HepG2 (cell line): Measurements from ENCODE around the gene RPUSD4. TPM values are rescaled to one million over a fixed set of nuclear protein-coding genes. Genes with fewer than 3 reads are reported as not detected.

Source experiments
- AHR ChIP-seq: IDR thresholded peaks from 2 replicates; pipeline ENCODE4 v1.6.1; 2018; ENCODE audit warnings: missing genetic modification reagents, missing compliant biosample characterization
- ATF1 ChIP-seq: IDR thresholded peaks from 2 replicates; pipeline ENCODE4 v1.6.1; 2016; ENCODE audit warnings: mild to moderate bottlenecking, control low read depth
- HNRNPH1 ChIP-seq: fragments of 200-400 bp; formaldehyde crosslinking; optimal IDR thresholded peaks from 2 replicates; pipeline ENCODE3; 2017; ENCODE audit warnings: mild to moderate bottlenecking, low read depth, low read length
- JDP2 ChIP-seq: sonication (generic); formaldehyde crosslinking; IDR thresholded peaks from 2 replicates; pipeline ENCODE4 v1.8.1; 2022; ENCODE audit warnings: missing genetic modification reagents, borderline replicate concordance
- TP53 ChIP-seq: sonication (generic); formaldehyde crosslinking; conservative IDR thresholded peaks from 2 replicates; pipeline ENCODE4 v1.4.0; 2020; ENCODE audit warnings: missing genetic modification reagents
- ZBTB8A ChIP-seq: sonication (generic); formaldehyde crosslinking; IDR thresholded peaks from 2 replicates; pipeline ENCODE4 v1.4.0; 2020; ENCODE audit warnings: mild to moderate bottlenecking, low read depth, missing genetic modification reagents, borderline replicate concordance
- ZNF510 ChIP-seq: sonication (generic); formaldehyde crosslinking; IDR thresholded peaks from 2 replicates; pipeline ENCODE4 v1.4.0; 2020; ENCODE audit warnings: low read depth, mild to moderate bottlenecking, missing genetic modification reagents
- ZNF558 ChIP-seq: sonication (generic); formaldehyde crosslinking; IDR thresholded peaks from 2 replicates; pipeline ENCODE4 v1.9.0; 2022; ENCODE audit warnings: mild to moderate bottlenecking, missing genetic modification reagents, borderline replicate concordance
- ZNF615 ChIP-seq: sonication (generic); formaldehyde crosslinking; IDR thresholded peaks from 2 replicates; pipeline ENCODE4 v1.5.0; 2020; ENCODE audit warnings: mild to moderate bottlenecking, missing genetic modification reagents, borderline replicate concordance
- ZNF737 ChIP-seq: sonication (generic); formaldehyde crosslinking; IDR thresholded peaks from 2 replicates; pipeline ENCODE4 v1.5.0; 2020; ENCODE audit warnings: missing genetic modification reagents, mild to moderate bottlenecking, borderline replicate concordance
- ZSCAN9 ChIP-seq: IDR thresholded peaks from 2 replicates; pipeline ENCODE4 v1.6.1; 2016; ENCODE audit warnings: borderline replicate concordance
- polyA plus RNA-seq, 8 experiments: library from polyadenylated mRNA; depleted of rRNA in 3 of 8; stranded (reverse) in 7 of 8; unstranded in 1 of 8; fragments of >200 nt; fragmentation: Illumina TruSeq in 4 of 8; extraction: Trizol in 4 of 8; gene quantifications; 2 replicates each; pipeline versions ENCODE4 v1.2.1 to v1.2.3, GENCODE V29; 2011 to 2016; ENCODE audit warnings: low read depth in 4 of 8, missing spikeins in 1 of 8, mixed read lengths in 1 of 8; ENCODE audit not compliant: insufficient read depth in 1 of 8
- total RNA-seq, 5 experiments: library from RNA; depleted of rRNA; stranded (reverse); fragments of >200 nt; fragmentation: Illumina TruSeq; extraction: Trizol; gene quantifications; 2 replicates each; pipeline ENCODE4 v1.2.3, GENCODE V29; 2016; ENCODE audit warnings: low read depth in 1 of 5
- TF ChIP-seq, protein P1 (sequence below): sonication (generic); formaldehyde crosslinking; IDR thresholded peaks from 2 replicates; pipeline ENCODE4 v1.5.0; 2020; ENCODE audit warnings: mild to moderate bottlenecking, missing genetic modification reagents, borderline replicate concordance
- TF ChIP-seq, protein P2 (sequence below): sonication (generic); formaldehyde crosslinking; IDR thresholded peaks from 2 replicates; pipeline ENCODE4 v1.5.0; 2020; ENCODE audit warnings: missing genetic modification reagents, mild to moderate bottlenecking, borderline replicate concordance
- TF ChIP-seq, protein P3 (sequence below): sonication (generic); formaldehyde crosslinking; IDR thresholded peaks from 2 replicates; pipeline ENCODE4 v1.4.0; 2020; ENCODE audit warnings: mild to moderate bottlenecking, missing genetic modification reagents, borderline replicate concordance
- TF ChIP-seq, protein P4 (sequence below): sonication (generic); formaldehyde crosslinking; IDR thresholded peaks from 2 replicates; pipeline ENCODE4 v1.4.0; 2020; ENCODE audit warnings: missing genetic modification reagents
- TF ChIP-seq, protein P5 (sequence below): sonication (generic); formaldehyde crosslinking; IDR thresholded peaks from 2 replicates; pipeline ENCODE4 v1.4.0; 2020; ENCODE audit warnings: missing genetic modification reagents, borderline replicate concordance

The RPUSD4 gene
- total and polyA plus RNA-seq, 2 of the 13 experiments (the other 11 are each of a cell fraction or from before 2014, with no cell fraction given), result 45.0 to 52.9 TPM

DNA sequence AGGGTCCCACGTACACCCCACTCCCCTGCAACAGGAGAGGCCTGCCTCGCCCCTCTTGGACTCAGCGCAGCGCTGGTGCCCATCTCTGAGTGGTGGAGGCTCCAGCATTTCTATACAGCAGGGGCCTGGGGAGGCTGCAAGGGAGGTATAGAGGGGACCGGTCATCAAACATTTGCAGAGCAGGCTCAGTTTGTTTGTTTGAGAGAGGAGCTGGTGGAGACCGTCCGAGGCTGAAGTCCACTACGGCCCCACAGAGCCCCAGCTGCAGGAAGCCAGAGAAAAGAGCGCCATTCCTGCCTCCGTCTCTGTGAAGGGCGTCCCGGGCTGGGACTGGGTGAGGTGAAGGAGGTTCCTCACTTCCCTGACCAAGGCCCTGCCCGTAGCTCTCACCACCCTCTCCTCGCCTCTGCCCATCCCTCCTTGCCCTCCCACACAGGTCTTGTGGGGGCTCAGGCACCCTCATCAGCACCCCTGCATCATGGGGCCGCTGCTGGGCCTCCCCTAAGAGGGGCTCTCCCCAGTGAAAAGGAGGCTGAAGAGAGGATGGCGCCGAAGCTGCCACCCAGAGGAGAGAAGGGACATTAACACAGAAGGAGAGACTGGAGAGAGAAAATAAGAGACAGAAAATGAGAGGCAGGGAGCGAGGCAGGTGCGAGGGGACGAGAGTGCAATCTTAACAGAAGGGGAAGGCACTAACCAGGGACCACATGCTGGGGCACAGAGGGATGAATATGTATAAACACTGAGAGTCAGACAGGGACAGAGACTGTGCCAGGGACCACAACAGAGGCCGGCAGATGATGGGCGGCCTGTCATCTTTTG is 24.5 kb downstream of the RPUSD4 start (continued):
- TF ChIP-seq ZNF615 (no peak), HNRNPH1 (no peak), ZBTB8A (CRISPR knock-in tag) (no peak), TP53 (no peak), ZNF510 (CRISPR knock-in tag) (peak; percentile 54; the same call in 1 of the 2 replicates), JDP2 (CRISPR knock-in tag) (no peak), ATF1 (CRISPR knock-in tag) (0 out of 2 replicates have a peak, but pooled peaks have one; percentile 35), ZNF558 (no peak), AHR (CRISPR knock-in tag) (peak; percentile 25; the same call in 1 of the 2 replicates), ZNF737 (CRISPR knock-in tag) (no peak), ZSCAN9 (CRISPR knock-in tag) (0 out of 2 replicates have a peak, but pooled peaks have one; percentile 52)
- TF ChIP-seq, protein P1, sequence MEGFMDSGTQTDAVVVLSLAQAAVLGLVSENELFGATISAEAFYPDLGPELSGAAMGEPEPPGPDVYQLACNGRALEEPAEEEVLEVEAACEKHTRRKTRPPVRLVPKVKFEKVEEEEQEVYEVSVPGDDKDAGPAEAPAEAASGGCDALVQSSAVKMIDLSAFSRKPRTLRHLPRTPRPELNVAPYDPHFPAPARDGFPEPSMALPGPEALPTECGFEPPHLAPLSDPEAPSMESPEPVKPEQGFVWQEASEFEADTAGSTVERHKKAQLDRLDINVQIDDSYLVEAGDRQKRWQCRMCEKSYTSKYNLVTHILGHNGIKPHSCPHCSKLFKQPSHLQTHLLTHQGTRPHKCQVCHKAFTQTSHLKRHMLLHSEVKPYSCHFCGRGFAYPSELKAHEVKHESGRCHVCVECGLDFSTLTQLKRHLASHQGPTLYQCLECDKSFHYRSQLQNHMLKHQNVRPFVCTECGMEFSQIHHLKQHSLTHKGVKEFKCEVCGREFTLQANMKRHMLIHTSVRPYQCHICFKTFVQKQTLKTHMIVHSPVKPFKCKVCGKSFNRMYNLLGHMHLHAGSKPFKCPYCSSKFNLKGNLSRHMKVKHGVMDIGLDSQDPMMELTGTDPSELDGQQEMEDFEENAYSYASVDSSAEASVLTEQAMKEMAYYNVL, result peak; percentile 65; the same call in 1 of the 2 replicates
- TF ChIP-seq, protein P2, sequence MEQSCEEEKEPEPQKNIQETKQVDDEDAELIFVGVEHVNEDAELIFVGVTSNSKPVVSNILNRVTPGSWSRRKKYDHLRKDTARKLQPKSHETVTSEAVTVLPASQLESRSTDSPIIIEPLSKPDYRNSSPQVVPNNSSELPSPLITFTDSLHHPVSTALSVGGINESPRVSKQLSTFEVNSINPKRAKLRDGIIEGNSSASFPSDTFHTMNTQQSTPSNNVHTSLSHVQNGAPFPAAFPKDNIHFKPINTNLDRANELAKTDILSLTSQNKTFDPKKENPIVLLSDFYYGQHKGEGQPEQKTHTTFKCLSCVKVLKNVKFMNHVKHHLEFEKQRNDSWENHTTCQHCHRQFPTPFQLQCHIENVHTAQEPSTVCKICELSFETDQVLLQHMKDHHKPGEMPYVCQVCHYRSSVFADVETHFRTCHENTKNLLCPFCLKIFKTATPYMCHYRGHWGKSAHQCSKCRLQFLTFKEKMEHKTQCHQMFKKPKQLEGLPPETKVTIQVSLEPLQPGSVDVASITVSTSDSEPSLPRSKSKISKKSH, result no peak
- TF ChIP-seq, protein P3, sequence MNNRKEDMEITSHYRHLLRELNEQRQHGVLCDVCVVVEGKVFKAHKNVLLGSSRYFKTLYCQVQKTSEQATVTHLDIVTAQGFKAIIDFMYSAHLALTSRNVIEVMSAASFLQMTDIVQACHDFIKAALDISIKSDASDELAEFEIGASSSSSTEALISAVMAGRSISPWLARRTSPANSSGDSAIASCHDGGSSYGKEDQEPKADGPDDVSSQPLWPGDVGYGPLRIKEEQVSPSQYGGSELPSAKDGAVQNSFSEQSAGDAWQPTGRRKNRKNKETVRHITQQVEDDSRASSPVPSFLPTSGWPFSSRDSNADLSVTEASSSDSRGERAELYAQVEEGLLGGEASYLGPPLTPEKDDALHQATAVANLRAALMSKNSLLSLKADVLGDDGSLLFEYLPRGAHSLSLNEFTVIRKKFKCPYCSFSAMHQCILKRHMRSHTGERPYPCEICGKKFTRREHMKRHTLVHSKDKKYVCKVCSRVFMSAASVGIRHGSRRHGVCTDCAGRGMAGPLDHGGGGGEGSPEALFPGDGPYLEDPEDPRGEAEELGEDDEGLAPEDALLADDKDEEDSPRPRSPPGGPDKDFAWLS (CRISPR knock-in tag), result no peak
- TF ChIP-seq, protein P4, sequence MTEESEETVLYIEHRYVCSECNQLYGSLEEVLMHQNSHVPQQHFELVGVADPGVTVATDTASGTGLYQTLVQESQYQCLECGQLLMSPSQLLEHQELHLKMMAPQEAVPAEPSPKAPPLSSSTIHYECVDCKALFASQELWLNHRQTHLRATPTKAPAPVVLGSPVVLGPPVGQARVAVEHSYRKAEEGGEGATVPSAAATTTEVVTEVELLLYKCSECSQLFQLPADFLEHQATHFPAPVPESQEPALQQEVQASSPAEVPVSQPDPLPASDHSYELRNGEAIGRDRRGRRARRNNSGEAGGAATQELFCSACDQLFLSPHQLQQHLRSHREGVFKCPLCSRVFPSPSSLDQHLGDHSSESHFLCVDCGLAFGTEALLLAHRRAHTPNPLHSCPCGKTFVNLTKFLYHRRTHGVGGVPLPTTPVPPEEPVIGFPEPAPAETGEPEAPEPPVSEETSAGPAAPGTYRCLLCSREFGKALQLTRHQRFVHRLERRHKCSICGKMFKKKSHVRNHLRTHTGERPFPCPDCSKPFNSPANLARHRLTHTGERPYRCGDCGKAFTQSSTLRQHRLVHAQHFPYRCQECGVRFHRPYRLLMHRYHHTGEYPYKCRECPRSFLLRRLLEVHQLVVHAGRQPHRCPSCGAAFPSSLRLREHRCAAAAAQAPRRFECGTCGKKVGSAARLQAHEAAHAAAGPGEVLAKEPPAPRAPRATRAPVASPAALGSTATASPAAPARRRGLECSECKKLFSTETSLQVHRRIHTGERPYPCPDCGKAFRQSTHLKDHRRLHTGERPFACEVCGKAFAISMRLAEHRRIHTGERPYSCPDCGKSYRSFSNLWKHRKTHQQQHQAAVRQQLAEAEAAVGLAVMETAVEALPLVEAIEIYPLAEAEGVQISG (CRISPR knock-in tag), result peak; percentile 65; the same call in 1 of the 2 replicates
- TF ChIP-seq, protein P5, sequence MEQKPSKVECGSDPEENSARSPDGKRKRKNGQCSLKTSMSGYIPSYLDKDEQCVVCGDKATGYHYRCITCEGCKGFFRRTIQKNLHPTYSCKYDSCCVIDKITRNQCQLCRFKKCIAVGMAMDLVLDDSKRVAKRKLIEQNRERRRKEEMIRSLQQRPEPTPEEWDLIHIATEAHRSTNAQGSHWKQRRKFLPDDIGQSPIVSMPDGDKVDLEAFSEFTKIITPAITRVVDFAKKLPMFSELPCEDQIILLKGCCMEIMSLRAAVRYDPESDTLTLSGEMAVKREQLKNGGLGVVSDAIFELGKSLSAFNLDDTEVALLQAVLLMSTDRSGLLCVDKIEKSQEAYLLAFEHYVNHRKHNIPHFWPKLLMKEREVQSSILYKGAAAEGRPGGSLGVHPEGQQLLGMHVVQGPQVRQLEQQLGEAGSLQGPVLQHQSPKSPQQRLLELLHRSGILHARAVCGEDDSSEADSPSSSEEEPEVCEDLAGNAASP, result peak; percentile 52; the same call in 1 of the 2 replicates
